Activated CD4-positive, alpha-beta T cell treated with anti-CD3 and anti-CD28 coated beads, Interleukin-2, Interleukin-6, amounts not matched to agents 100 ng/mL and 50 ng/mL, durations not matched to agents 16 hours and 8 hours (primary cell): ENCODE measurements around the gene TYW3.

Experiments used
- DNase-seq: peaks from one replicate; pipeline ENCODE4 v3.0.0-alpha.2; 2020

The TYW3 gene

GRCh38 chr1:74732960-74733603 lies at the start of gene TYW3, which contains the start of gene CRYZ:
TYW3 (plus strand) TSS chr1:74733152; CDS start chr1:74733245, 93 bp downstream.
CRYZ (minus strand) TSS chr1:74733050; CDS start chr1:74724821, 8,229 bp downstream.
- peak; percentile 93 for DNase-seq

GRCh38 chr1:74683656-74684055 lies 49.3 kb upstream of the TYW3 start:
- DNase-seq: no peak

- no peak for DNase-seq
Measured at GRCh38 chr1:74684301-74684700, 48.7 kb upstream of the TYW3 start.

- DNase-seq: no peak
Measured at GRCh38 chr1:74686928-74687327, 46.0 kb upstream of the TYW3 start.

GRCh38 chr1:74689621-74690363 lies 43.2 kb upstream of the TYW3 start:
- DNase-seq: peak; percentile 60

- DNase-seq: no peak
Measured at GRCh38 chr1:74690364-74690696, 42.6 kb upstream of the TYW3 start.

- no peak for DNase-seq
Measured at GRCh38 chr1:74690909-74691308, 42.0 kb upstream of the TYW3 start.

- DNase-seq: no peak
Measured at GRCh38 chr1:74693473-74693872, 39.5 kb upstream of the TYW3 start.

GRCh38 chr1:74697832-74698231 lies 35.1 kb upstream of the TYW3 start:
- no peak for DNase-seq

- DNase-seq: no peak
Measured at GRCh38 chr1:74699331-74699730, 33.6 kb upstream of the TYW3 start.

GRCh38 chr1:74703386-74704182 lies 29.4 kb upstream of the TYW3 start:
- DNase-seq: no peak

GRCh38 chr1:74712881-74713280 lies 20.1 kb upstream of the TYW3 start:
- DNase-seq: no peak

- no peak for DNase-seq
Measured at GRCh38 chr1:74713849-74714248, 19.1 kb upstream of the TYW3 start.

GRCh38 chr1:74714429-74715235 lies 18.3 kb upstream of the TYW3 start:
- DNase-seq: no peak

- no peak for DNase-seq
Measured at GRCh38 chr1:74715236-74715502, 17.8 kb upstream of the TYW3 start.

GRCh38 chr1:74715806-74716205 lies 17.1 kb upstream of the TYW3 start:
- no peak for DNase-seq

- DNase-seq: no peak
Measured at GRCh38 chr1:74716822-74717221, 16.1 kb upstream of the TYW3 start.

GRCh38 chr1:74717626-74718025 lies 15.3 kb upstream of the TYW3 start:
- DNase-seq: no peak

- DNase-seq: no peak
Measured at GRCh38 chr1:74726063-74726462, 6.9 kb upstream of the TYW3 start.

- DNase-seq: no peak
Measured at GRCh38 chr1:74728736-74729135, 4.2 kb upstream of the TYW3 start.

- peak; percentile 43 for DNase-seq
Measured at GRCh38 chr1:74729741-74730478, 3.0 kb upstream of the TYW3 start.

GRCh38 chr1:74731399-74732052 lies 1.4 kb upstream of the TYW3 start:
- no peak for DNase-seq
